GM12878 (cell line): ENCODE data around the gene DNAAF1. TPM values are rescaled to one million over a fixed set of nuclear protein-coding genes. Genes with fewer than 3 reads are reported as not detected.

Experiments
- ATAC-seq: fragments of 200-7000 bp; cut with Tn5 transposase; 3 replicates; pipeline ENCODE4 v1.9.1; 2020; ENCODE audit warnings: mild to moderate bottlenecking, moderate library complexity
- BruUV-seq: library from RNA; stranded (reverse); fragments of 400-500 nt; replicated peaks from 2 replicates; lab custom pipeline; 2021; lab: Mats Ljungman, UMichigan
- CTCF ChIA-PET: fragments of 300-600 bp; sonication (Branson Sonifier 250); formaldehyde crosslinking; extraction: SDS; loops from one replicate; lab custom pipeline; 2021; ENCODE audit warnings: inconsistent platforms; lab: Yijun Ruan, JAX
- POLR2A ChIA-PET: fragments of 350-600 bp; formaldehyde crosslinking; extraction: SDS; loops from one replicate; lab custom pipeline; 2021; ENCODE audit warnings: inconsistent platforms; lab: Charles Lee
- RAD21 ChIA-PET: fragments of 300-600 bp; sonication (Branson Sonifier 250); formaldehyde crosslinking; loops from one replicate; lab custom pipeline; 2023; ENCODE audit warnings: antibody characterized with exemption; ENCODE audit not compliant: unreplicated experiment; lab: Charles Lee
- SMC1A ChIA-PET: fragments of 300-600 bp; sonication (Branson Sonifier 250); formaldehyde crosslinking; loops from one replicate; lab custom pipeline; 2023; ENCODE audit not compliant: unreplicated experiment, uncharacterized antibody; lab: Charles Lee
- DNase-seq: peaks from one replicate; pipeline ENCODE4 v3.0.0-alpha.2; 2011; ENCODE audit warnings: low read depth, low spot score
- FAIRE-seq: peaks from 3 replicates; lab custom pipeline; 2011; peaks lifted over from hg19 to GRCh38; lab: Jason Lieb, UNC
- H2AFZ ChIP-seq: 2 replicates; pipeline ENCODE4 v1.6.0; 2011; ENCODE audit warnings: low read depth, low read length, control low read depth; ENCODE audit not compliant: control insufficient read depth
- H3K27ac ChIP-seq: 2 replicates; pipeline ENCODE4 v1.5.1; 2011; ENCODE audit warnings: control low read depth; ENCODE audit not compliant: control insufficient read depth, insufficient read depth
- H3K27me3 ChIP-seq, 2 experiments: replicated peaks in 1 of 2; 2 replicates each; pipeline versions ENCODE4 v1.6.0 to v1.6.1; 2011; ENCODE audit warnings: low read length in 1 of 2; ENCODE audit not compliant: control insufficient read depth in 2 of 2, insufficient read depth in 2 of 2
- H3K36me3 ChIP-seq, 2 experiments: 2 replicates each; pipeline ENCODE4 v1.5.1; 2011; ENCODE audit warnings: low read length in 1 of 2; ENCODE audit not compliant: control insufficient read depth in 2 of 2, insufficient read depth in 2 of 2
- H3K4me1 ChIP-seq: 2 replicates; pipeline ENCODE4 v1.6.1; 2011; ENCODE audit warnings: mild to moderate bottlenecking, low read length, moderate library complexity, mixed read lengths; ENCODE audit not compliant: control insufficient read depth, insufficient read depth
- H3K4me2 ChIP-seq: 2 replicates; pipeline ENCODE4 v1.6.0; 2011; ENCODE audit warnings: control low read depth; ENCODE audit not compliant: control insufficient read depth, insufficient read depth
- H3K4me3 ChIP-seq: fragments of 200-600 bp; sonication (generic); 2 replicates; pipeline ENCODE4 v1.5.1; 2016
- H3K79me2 ChIP-seq: 2 replicates; pipeline ENCODE4 v1.6.0; 2011; ENCODE audit warnings: low read length; ENCODE audit not compliant: control insufficient read depth, insufficient read depth
- H3K9ac ChIP-seq: 2 replicates; pipeline ENCODE4 v1.8.0; 2011; ENCODE audit warnings: low read length, control low read depth, mixed read lengths; ENCODE audit not compliant: control insufficient read depth, insufficient read depth
- H3K9me3 ChIP-seq: replicated peaks from 3 replicates; pipeline ENCODE4 v1.5.1; 2011; ENCODE audit warnings: mild to moderate bottlenecking, low read length; ENCODE audit not compliant: control insufficient read depth, insufficient read depth
- H4K20me1 ChIP-seq: 2 replicates; pipeline ENCODE4 v1.6.0; 2011; ENCODE audit not compliant: control insufficient read depth, insufficient read depth
- BCL3 ChIP-seq: IDR thresholded peaks from 2 replicates; pipeline ENCODE4 v1.6.1; 2011; ENCODE audit warnings: borderline replicate concordance, low read depth, mild to moderate bottlenecking, moderate library complexity, low read length; ENCODE audit not compliant: insufficient read depth, poor library complexity, severe bottlenecking
- CREM ChIP-seq: IDR thresholded peaks from 2 replicates; pipeline ENCODE4 v1.6.1; 2014; ENCODE audit warnings: antibody characterized with exemption, low read depth
- NR2C2 ChIP-seq: IDR thresholded peaks from 2 replicates; pipeline ENCODE4 v1.6.1; 2011; ENCODE audit warnings: borderline replicate concordance, low read depth; ENCODE audit not compliant: control insufficient read depth, insufficient read length
- WGBS: methylation state at CpG from one replicate; pipeline ENCODE4 v1.1.6; 2016; ENCODE audit warnings: low lambda C conversion rate; ENCODE audit not compliant: insufficient replicate concordance, insufficient coverage; ENCODE audit errors: missing lambda C conversion rate; 5-methylcytosine and 5-hydroxymethylcytosine counted together
- in situ Hi-C: fragments of 300-500 bp; cut with MboI; formaldehyde crosslinking; loops from 9 replicates; pipeline ENCODE4 v1.14.3; 2018; ENCODE audit warnings: mixed read lengths
- intact Hi-C: fragments of 100-400 bp; cut with micrococcal nuclease; formaldehyde crosslinking; loops from one replicate; pipeline ENCODE4 v1.14.2; 2022; ENCODE audit not compliant: unreplicated experiment
- polyA plus RNA-seq, 11 experiments: library from polyadenylated mRNA; depleted of rRNA in 4 of 11; unstranded in 6 of 11; stranded (reverse) in 5 of 11; fragments of >200 nt; fragmentation: Nextera tagmentation in 4 of 11; fragmentation: Illumina TruSeq in 1 of 11; extraction: Ambion mirVana in 4 of 11; extraction: Trizol in 1 of 11; gene quantifications; 1 replicate in 1 of 11; 2 replicates in 10 of 11; pipeline versions ENCODE4 v1.2.1 to v1.2.3, GENCODE V29; 2011 to 2016; ENCODE audit warnings: inconsistent platforms in 2 of 11, missing spikeins in 2 of 11, low read depth in 1 of 11
- total RNA-seq, 4 experiments: library from RNA; depleted of rRNA in 3 of 4; stranded (reverse); fragments of >200 nt in 3 of 4; fragmentation: Illumina TruSeq in 1 of 4; extraction: Trizol in 1 of 4; gene quantifications; 2 replicates each; pipeline versions ENCODE4 v1.2.1 to v1.2.3, GENCODE V29; 2013 to 2021

DNAAF1 gene
- total and polyA plus RNA-seq, 10 of the 15 experiments (the other 5 are each of a cell fraction or from before 2014, with no cell fraction given), result 0.02 to 0.76 (median 0.08) TPM; not detected in 6

- TF ChIP-seq BCL3 (no peak), CREM (no peak)
Observed at GRCh38 chr16:84205976-84206691, 61.0 kb downstream of the DNAAF1 start (continued).

- no TSS peak for BruUV-seq
- ChIA-PET SMC1A (interaction anchor here (0.7 kb wide), 1 partner anchor 290 kb away, joined by 3 read pairs; no protein-coding TSS in a partner anchor), RAD21 (no interaction called here), POLR2A (no interaction called here), CTCF (no interaction called here)
- Histone ChIP-seq H3K27ac (no peak overlapping the region), H3K4me3 (no peak overlapping the region), H3K79me2 (no peaks in the 10 kb centered on the region), H3K27me3 (no peaks in the 10 kb centered on the region), H4K20me1 (no peaks in the 10 kb centered on the region), H3K36me3 (no peaks in the 10 kb centered on the region), H3K9ac (no peak overlapping the region), H2AFZ (no peak overlapping the region), H3K9me3 (no peaks in the 10 kb centered on the region; the same call in 2 of the 3 replicates), H3K4me2 (no peak overlapping the region), H3K4me1 (no peaks in the 10 kb centered on the region)
- intact Hi-C loops, result no loop called here
- WGBS, result 15% methylated on average over 6 of the region's 6 CpGs
- DNase-seq, result no peak
- in situ Hi-C loops, result no loop called here
- no peak for TF ChIP-seq NR2C2
- no peak for ATAC-seq
- no peak for FAIRE-seq
Observed at GRCh38 chr16:84207251-84207650, 62.1 kb downstream of the DNAAF1 start.
